ENCODE results near the gene HOXC6. TPM values are rescaled to one million over a fixed set of nuclear protein-coding genes. Genes with fewer than 3 reads are reported as not detected.

HOXC6 gene
- total RNA-seq, 1 donor from 2014 or later: not detected

- Mint-ChIP-seq H3K27me3 (ENCODE audit: insufficient read depth, low read depth) (peaks cover 91% of the 10 kb centered on the region), H3K4me3 (no peak overlapping the region), H3K9me3 (peaks cover 8% of the 10 kb centered on the region), H3K36me3 (no peaks in the 10 kb centered on the region), H3K27ac (no peak overlapping the region), H3K4me1 (no peaks in the 10 kb centered on the region)
- Histone ChIP-seq H3K4me2 (no peak overlapping the region), H3K9ac (no peak overlapping the region), H3K9me3 (ENCODE audit: low read depth) (no peaks in the 10 kb centered on the region), H3K36me3 (no peaks in the 10 kb centered on the region), H3K27ac (no peak overlapping the region), H4K20me1 (ENCODE audit: low read depth) (peaks cover 39% of the 10 kb centered on the region), H3K4me3 (no peak overlapping the region), H3K27me3 (peaks cover 100% of the 10 kb centered on the region), H3F3A (ENCODE audit: low read depth) (no peaks in the 10 kb centered on the region), H2AFZ (replicated peaks) (no peak overlapping the region), H3K4me1 (no peaks in the 10 kb centered on the region), H3K79me2 (ENCODE audit: low read depth) (no peaks in the 10 kb centered on the region)
- peak; percentile 3 for DNase-seq (ENCODE audit: low spot score)
- peak; percentile 80 for TF ChIP-seq EZH2 (IDR thresholded peaks at IDR 0.05)
- TF ChIP-seq EZH2phosphoT487 (IDR thresholded peaks at IDR 0.05): no peak
These were observed 10.7 kb downstream of the HOXC6 start for GRCh38 chr12:54038871-54039414.

- Mint-ChIP-seq H3K4me1 (no peaks in the 10 kb centered on the region), H3K27ac (no peak overlapping the region), H3K27me3 (ENCODE audit: insufficient read depth, low read depth) (peaks cover 92% of the 10 kb centered on the region), H3K4me3 (no peak overlapping the region), H3K9me3 (peaks cover 8% of the 10 kb centered on the region), H3K36me3 (no peaks in the 10 kb centered on the region)
- no peaks in the 10 kb centered on the region for H3K36me3 ChIP-seq
- no peak overlapping the region for H3K9ac ChIP-seq
- H2AFZ ChIP-seq (replicated peaks): no peak overlapping the region
- no peak overlapping the region for H3K4me2 ChIP-seq
- H3K27me3 ChIP-seq: peaks cover 100% of the 10 kb centered on the region
- TF ChIP-seq, protein P1, sequence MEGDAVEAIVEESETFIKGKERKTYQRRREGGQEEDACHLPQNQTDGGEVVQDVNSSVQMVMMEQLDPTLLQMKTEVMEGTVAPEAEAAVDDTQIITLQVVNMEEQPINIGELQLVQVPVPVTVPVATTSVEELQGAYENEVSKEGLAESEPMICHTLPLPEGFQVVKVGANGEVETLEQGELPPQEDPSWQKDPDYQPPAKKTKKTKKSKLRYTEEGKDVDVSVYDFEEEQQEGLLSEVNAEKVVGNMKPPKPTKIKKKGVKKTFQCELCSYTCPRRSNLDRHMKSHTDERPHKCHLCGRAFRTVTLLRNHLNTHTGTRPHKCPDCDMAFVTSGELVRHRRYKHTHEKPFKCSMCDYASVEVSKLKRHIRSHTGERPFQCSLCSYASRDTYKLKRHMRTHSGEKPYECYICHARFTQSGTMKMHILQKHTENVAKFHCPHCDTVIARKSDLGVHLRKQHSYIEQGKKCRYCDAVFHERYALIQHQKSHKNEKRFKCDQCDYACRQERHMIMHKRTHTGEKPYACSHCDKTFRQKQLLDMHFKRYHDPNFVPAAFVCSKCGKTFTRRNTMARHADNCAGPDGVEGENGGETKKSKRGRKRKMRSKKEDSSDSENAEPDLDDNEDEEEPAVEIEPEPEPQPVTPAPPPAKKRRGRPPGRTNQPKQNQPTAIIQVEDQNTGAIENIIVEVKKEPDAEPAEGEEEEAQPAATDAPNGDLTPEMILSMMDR (IDR thresholded peaks at IDR 0.05): no peak
- TF ChIP-seq EZH2 (IDR thresholded peaks at IDR 0.05): peak; percentile 69
- no peaks in the 10 kb centered on the region for H3F3A ChIP-seq (ENCODE audit: low read depth)
- H3K4me3 ChIP-seq: no peak overlapping the region
- H3K9me3 ChIP-seq (ENCODE audit: low read depth): no peaks in the 10 kb centered on the region
- H3K27ac ChIP-seq: no peak overlapping the region
- peak; percentile 11 for DNase-seq (ENCODE audit: low spot score)
- H4K20me1 ChIP-seq (ENCODE audit: low read depth): peaks cover 33% of the 10 kb centered on the region
- H3K79me2 ChIP-seq (ENCODE audit: low read depth): no peaks in the 10 kb centered on the region
- H3K4me1 ChIP-seq: no peaks in the 10 kb centered on the region
These were observed 11.3 kb downstream of the HOXC6 start for GRCh38 chr12:54039417-54040147.

- peaks cover 27% of the 10 kb centered on the region for H4K20me1 ChIP-seq (ENCODE audit: low read depth)
These were observed 11.9 kb downstream of the HOXC6 start for GRCh38 chr12:54040148-54040494.

More at GRCh38 chr12:54040148-54040494, 11.9 kb downstream of the HOXC6 start:
- H3K79me2 ChIP-seq (ENCODE audit: low read depth): no peaks in the 10 kb centered on the region
- Mint-ChIP-seq H3K27ac (no peak overlapping the region), H3K4me3 (no peak overlapping the region), H3K36me3 (no peaks in the 10 kb centered on the region), H3K9me3 (peaks cover 8% of the 10 kb centered on the region), H3K27me3 (ENCODE audit: insufficient read depth, low read depth) (peaks cover 92% of the 10 kb centered on the region), H3K4me1 (no peaks in the 10 kb centered on the region)
- no peaks in the 10 kb centered on the region for H3K36me3 ChIP-seq
- H3K4me2 ChIP-seq: no peak overlapping the region
- DNase-seq (ENCODE audit: low spot score): no peak
- H3K4me1 ChIP-seq: no peaks in the 10 kb centered on the region
- no peak overlapping the region for H3K9ac ChIP-seq
- H3K9me3 ChIP-seq (ENCODE audit: low read depth): no peaks in the 10 kb centered on the region
- H3F3A ChIP-seq (ENCODE audit: low read depth): no peaks in the 10 kb centered on the region
- H2AFZ ChIP-seq (replicated peaks): no peak overlapping the region
- TF ChIP-seq, protein P1 (IDR thresholded peaks at IDR 0.05): no peak
- TF ChIP-seq EZH2 (IDR thresholded peaks at IDR 0.05): no peak
- TF ChIP-seq EZH2phosphoT487 (IDR thresholded peaks at IDR 0.05): no peak
- H3K27me3 ChIP-seq: peaks cover 100% of the 10 kb centered on the region
- no peak overlapping the region for H3K27ac ChIP-seq
- no peak overlapping the region for H3K4me3 ChIP-seq
